Neural cell (in vitro differentiated cells): ENCODE results near the gene C3. TPM values are rescaled to one million over a fixed set of nuclear protein-coding genes. Genes with fewer than 3 reads are reported as not detected.
A peak's percentile ranks its signal among the peaks of the same experiment; 100 is the strongest.
"Not testable (repeated sequence)": the region's sequence is repeated elsewhere in the genome, so short reads cannot be mapped to it uniquely, and the experiment has no call there.

ENCODE experiments used
- H2AFZ ChIP-seq: fragments of 200-600, 300-800 bp; sonication (generic), shearing (Covaris generic); 2 replicates; pipeline ENCODE4 v1.6.0; 2014; ENCODE audit warnings: low read depth, mild to moderate bottlenecking, antibody characterized with exemption, low read length, moderate library complexity
- H3F3A ChIP-seq: fragments of 200-600 bp; shearing (Covaris generic); 2 replicates; pipeline ENCODE4 v1.6.1; 2016; ENCODE audit warnings: mild to moderate bottlenecking, moderate library complexity, mixed read lengths, antibody characterized with exemption, low read length; ENCODE audit not compliant: insufficient read depth, poor library complexity, severe bottlenecking
- H3K27ac ChIP-seq: fragments of 200-600, 300-800 bp; sonication (generic), shearing (Covaris generic); 2 replicates; pipeline ENCODE4 v1.5.1; 2014; ENCODE audit warnings: mild to moderate bottlenecking, low read length, moderate library complexity
- H3K27me3 ChIP-seq: fragments of 300-800, 200-600 bp; sonication (generic), shearing (Covaris generic); 2 replicates; pipeline ENCODE4 v1.6.0; 2014; ENCODE audit warnings: mild to moderate bottlenecking, low read depth, low read length, moderate library complexity; ENCODE audit not compliant: insufficient read depth
- H3K36me3 ChIP-seq: fragments of 300-800, 200-600 bp; sonication (generic), shearing (Covaris generic); 2 replicates; pipeline ENCODE4 v1.5.1; 2014; ENCODE audit warnings: mild to moderate bottlenecking, antibody characterized with exemption, low read length, moderate library complexity; ENCODE audit not compliant: insufficient read depth
- H3K4me2 ChIP-seq: fragments of 300-800, 200-600 bp; sonication (generic), shearing (Covaris generic); 2 replicates; pipeline ENCODE4 v1.6.0; 2014; ENCODE audit warnings: mild to moderate bottlenecking, low read length
- H3K4me3 ChIP-seq: fragments of 300-800, 200-600 bp; sonication (generic), shearing (Covaris generic); 2 replicates; pipeline ENCODE4 v1.5.1; 2014; ENCODE audit warnings: mild to moderate bottlenecking, low read length, moderate library complexity
- H3K79me2 ChIP-seq: fragments of 200-600 bp; shearing (Covaris generic); replicated peaks from 2 replicates; pipeline ENCODE4 v1.6.0; 2014; ENCODE audit warnings: mild to moderate bottlenecking, low read length, moderate library complexity; ENCODE audit not compliant: insufficient read depth
- H3K9ac ChIP-seq: fragments of 300-800, 200-600 bp; sonication (generic), shearing (Covaris generic); 2 replicates; pipeline ENCODE4 v1.6.1; 2016; ENCODE audit warnings: mild to moderate bottlenecking, low read length, mixed read lengths
- H3K9me2 ChIP-seq: fragments of 200-600 bp; shearing (Covaris generic); 2 replicates; pipeline ENCODE4 v1.6.1; 2016; ENCODE audit warnings: mild to moderate bottlenecking, low read length, mixed read lengths; ENCODE audit not compliant: insufficient read depth
- H3K9me3 ChIP-seq: fragments of 200-600, 300-800 bp; sonication (generic), shearing (Covaris generic); 2 replicates; pipeline ENCODE4 v1.6.1; 2016; ENCODE audit warnings: mild to moderate bottlenecking, mixed run types, low read length, moderate library complexity, mixed read lengths
- H4K20me1 ChIP-seq: fragments of 200-600 bp; shearing (Covaris generic); 2 replicates; pipeline ENCODE4 v1.6.1; 2016; ENCODE audit warnings: mild to moderate bottlenecking, mixed run types; ENCODE audit not compliant: insufficient read depth
- EP300 ChIP-seq: fragments of 450-650 bp; conservative IDR thresholded peaks from 2 replicates; pipeline ENCODE4 v1.6.1; 2014; ENCODE audit warnings: antibody characterized with exemption, mild to moderate bottlenecking, moderate library complexity; ENCODE audit not compliant: poor library complexity, severe bottlenecking
- EZH2 ChIP-seq: fragments of 200-600, 300-800 bp; shearing (Covaris generic), sonication (generic); IDR thresholded peaks from 2 replicates; pipeline ENCODE4 v1.6.1; 2014; ENCODE audit warnings: antibody characterized with exemption, low read length, borderline replicate concordance, mild to moderate bottlenecking; ENCODE audit not compliant: insufficient read depth, poor library complexity, severe bottlenecking
- MXI1 ChIP-seq: fragments of 450-650 bp; conservative IDR thresholded peaks from 2 replicates; pipeline ENCODE4 v1.6.1; 2014; ENCODE audit warnings: antibody characterized with exemption, mild to moderate bottlenecking; ENCODE audit not compliant: poor library complexity, severe bottlenecking
- POLR2AphosphoS5 ChIP-seq: IDR thresholded peaks from 2 replicates; pipeline ENCODE4 v1.6.1; 2012
- RAD21 ChIP-seq: fragments of 450-650 bp; conservative IDR thresholded peaks from 2 replicates; pipeline ENCODE4 v1.6.1; 2014; ENCODE audit warnings: antibody characterized with exemption, mild to moderate bottlenecking, moderate library complexity
- SMC3 ChIP-seq: fragments of 450-650 bp; conservative IDR thresholded peaks from 2 replicates; pipeline ENCODE4 v1.6.1; 2014; ENCODE audit warnings: antibody characterized with exemption, mild to moderate bottlenecking, moderate library complexity; ENCODE audit not compliant: poor library complexity
- TAF1 ChIP-seq: IDR thresholded peaks from 2 replicates; pipeline ENCODE4 v1.6.1; 2012; ENCODE audit warnings: low read depth
- polyA plus RNA-seq: library from polyadenylated mRNA; depleted of rRNA; stranded (reverse); fragments of >200 nt; gene quantifications from 2 replicates; pipeline ENCODE4 v1.2.3, GENCODE V29; 2014
- TF ChIP-seq, protein P1 (sequence below): IDR thresholded peaks from 2 replicates; pipeline ENCODE4 v1.6.1; 2012; ENCODE audit warnings: borderline replicate concordance

C3 gene
- polyA plus RNA-seq, 1 donor from 2014 or later: not detected

DNA sequence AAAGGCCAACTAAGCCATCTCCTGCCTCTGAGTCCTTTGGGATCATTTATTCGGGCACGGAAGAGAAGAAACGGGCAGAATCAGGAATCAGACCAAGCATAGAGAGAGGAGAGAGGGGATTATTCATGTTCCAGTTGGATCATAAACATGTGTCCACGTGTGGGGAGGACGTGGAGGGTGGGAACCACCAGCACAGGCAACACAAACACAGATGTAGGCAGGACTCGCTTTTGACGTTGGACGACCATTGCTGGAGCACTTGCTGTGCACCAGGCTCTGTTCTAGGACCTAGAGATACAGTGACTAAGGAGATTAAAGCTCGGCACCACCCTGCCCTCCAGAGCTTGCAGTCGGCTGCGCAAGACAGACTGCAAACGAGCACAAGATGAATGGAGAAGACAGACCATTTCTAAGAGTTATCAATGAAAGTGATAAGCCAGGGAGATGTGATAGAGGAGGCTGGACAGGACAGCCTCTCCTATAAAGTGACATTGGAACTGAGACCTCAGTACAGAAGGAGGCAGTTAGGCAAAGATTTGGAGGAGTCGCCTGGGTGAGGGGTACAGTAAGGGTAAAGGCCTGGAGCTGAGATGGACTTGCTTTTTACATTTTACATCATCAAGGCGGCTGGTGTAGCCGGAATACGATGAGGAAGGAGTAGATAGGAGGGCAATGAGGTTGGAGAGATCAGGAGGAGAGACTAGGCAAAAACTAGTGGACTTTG, 46.1 kb upstream of the C3 start:
- Histone ChIP-seq H3K36me3 (no peaks in the 10 kb centered on the region), H3K27me3 (peaks cover 32% of the 10 kb centered on the region), H2AFZ (no peak overlapping the region), H3K4me3 (peak overlapping the region; percentile 63), H3K79me2 (no peaks in the 10 kb centered on the region), H3K4me2 (no peak overlapping the region), H3K27ac (no peak overlapping the region), H4K20me1 (no peaks in the 10 kb centered on the region), H3K9me3 (no peaks in the 10 kb centered on the region), H3K9ac (no peak overlapping the region), H3K9me2 (no peaks in the 10 kb centered on the region), H3F3A (no peaks in the 10 kb centered on the region)
- TF ChIP-seq EP300 (no peak), TAF1 (no peak), SMC3 (no peak), RAD21 (no peak), POLR2AphosphoS5 (no peak), EZH2 (no peak), MXI1 (no peak)
- TF ChIP-seq, protein P1, sequence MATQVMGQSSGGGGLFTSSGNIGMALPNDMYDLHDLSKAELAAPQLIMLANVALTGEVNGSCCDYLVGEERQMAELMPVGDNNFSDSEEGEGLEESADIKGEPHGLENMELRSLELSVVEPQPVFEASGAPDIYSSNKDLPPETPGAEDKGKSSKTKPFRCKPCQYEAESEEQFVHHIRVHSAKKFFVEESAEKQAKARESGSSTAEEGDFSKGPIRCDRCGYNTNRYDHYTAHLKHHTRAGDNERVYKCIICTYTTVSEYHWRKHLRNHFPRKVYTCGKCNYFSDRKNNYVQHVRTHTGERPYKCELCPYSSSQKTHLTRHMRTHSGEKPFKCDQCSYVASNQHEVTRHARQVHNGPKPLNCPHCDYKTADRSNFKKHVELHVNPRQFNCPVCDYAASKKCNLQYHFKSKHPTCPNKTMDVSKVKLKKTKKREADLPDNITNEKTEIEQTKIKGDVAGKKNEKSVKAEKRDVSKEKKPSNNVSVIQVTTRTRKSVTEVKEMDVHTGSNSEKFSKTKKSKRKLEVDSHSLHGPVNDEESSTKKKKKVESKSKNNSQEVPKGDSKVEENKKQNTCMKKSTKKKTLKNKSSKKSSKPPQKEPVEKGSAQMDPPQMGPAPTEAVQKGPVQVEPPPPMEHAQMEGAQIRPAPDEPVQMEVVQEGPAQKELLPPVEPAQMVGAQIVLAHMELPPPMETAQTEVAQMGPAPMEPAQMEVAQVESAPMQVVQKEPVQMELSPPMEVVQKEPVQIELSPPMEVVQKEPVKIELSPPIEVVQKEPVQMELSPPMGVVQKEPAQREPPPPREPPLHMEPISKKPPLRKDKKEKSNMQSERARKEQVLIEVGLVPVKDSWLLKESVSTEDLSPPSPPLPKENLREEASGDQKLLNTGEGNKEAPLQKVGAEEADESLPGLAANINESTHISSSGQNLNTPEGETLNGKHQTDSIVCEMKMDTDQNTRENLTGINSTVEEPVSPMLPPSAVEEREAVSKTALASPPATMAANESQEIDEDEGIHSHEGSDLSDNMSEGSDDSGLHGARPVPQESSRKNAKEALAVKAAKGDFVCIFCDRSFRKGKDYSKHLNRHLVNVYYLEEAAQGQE: no peak

DNA sequence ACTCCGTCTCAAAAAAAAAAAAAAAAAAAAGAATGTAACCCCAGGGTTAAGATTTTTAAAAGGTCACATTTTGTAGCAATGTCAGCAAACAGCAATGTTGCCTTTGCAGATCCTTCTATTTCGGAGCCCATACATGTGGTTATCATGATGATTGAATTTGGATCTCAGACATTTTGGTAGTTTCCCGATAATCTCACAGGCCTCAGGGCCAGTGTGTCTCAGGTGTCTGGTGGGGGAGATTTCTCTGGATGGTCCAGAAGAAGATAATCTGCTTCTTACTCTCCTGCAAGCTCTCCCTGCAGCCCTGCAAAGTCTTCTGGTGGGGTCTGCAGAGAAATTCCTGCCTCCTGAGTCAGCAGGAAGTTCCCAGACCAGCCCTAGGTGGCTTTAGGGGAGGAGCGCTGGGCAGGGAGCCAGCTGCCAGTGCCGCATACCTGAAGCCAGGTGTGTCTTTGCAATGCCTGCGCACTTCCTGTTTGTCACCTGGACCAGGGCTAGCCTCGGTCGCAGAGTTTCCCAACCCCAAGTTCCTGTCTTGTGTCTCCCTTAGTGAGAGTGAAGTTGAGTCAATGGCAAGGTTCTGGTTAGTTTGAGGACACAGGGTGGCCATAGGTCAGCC, 45.4 kb upstream of the C3 start:
- Histone ChIP-seq H4K20me1 (no peaks in the 10 kb centered on the region), H3F3A (no peaks in the 10 kb centered on the region), H3K27ac (no peak overlapping the region), H3K36me3 (no peaks in the 10 kb centered on the region), H3K27me3 (peaks cover 32% of the 10 kb centered on the region), H3K9me2 (no peaks in the 10 kb centered on the region), H3K9ac (no peak overlapping the region), H3K4me2 (no peak overlapping the region), H3K9me3 (no peaks in the 10 kb centered on the region), H3K79me2 (no peaks in the 10 kb centered on the region), H3K4me3 (no peak overlapping the region), H2AFZ (no peak overlapping the region)
- TF ChIP-seq MXI1: no peak
- no peak for TF ChIP-seq POLR2AphosphoS5
- TF ChIP-seq RAD21: no peak

DNA sequence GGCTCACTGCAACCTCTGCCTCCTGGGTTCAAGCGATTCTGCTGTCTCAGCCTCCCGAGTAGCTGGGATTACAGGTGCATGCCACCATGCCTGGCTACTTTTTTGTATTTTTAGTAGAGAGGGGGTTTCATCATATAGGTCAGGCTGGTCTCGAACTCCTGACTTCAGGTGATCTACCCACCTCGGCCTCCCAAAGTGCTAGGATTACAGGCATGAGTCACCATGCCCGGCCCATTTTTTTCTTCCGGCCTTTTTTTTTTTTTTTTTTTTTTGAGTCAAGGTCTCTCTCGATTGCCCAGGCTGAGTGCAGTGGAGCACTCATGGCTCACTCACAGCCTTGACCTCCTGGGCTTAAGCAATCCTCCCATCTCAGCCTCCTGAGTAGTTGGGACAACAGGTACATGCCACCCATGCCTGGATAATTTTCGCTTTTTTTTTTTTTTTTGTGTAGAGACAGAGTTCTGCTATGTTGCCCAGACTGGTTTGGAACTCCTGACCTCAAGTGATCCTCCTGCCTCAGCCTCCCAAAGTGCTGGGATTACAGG, 41.9 kb upstream of the C3 start:
- H3K9me2 ChIP-seq, H3K9me3 ChIP-seq, H3K36me3 ChIP-seq, H3K27ac ChIP-seq, H3K9ac ChIP-seq, H2AFZ ChIP-seq, H3K4me2 ChIP-seq, H3F3A ChIP-seq, H3K4me3 ChIP-seq, H4K20me1 ChIP-seq, H3K79me2 ChIP-seq: not testable (repeated sequence)
- peaks cover 20% of the 10 kb centered on the region for H3K27me3 ChIP-seq
